Natural killer cell (primary cell): ENCODE data around the gene GJC1. TPM values are rescaled to one million over a fixed set of nuclear protein-coding genes. Genes with fewer than 3 reads are reported as not detected.

ENCODE experiments used
- ATAC-seq, 3 donors: fragments of 150-1000 bp in 2 of 3; fragments of 200-7000 bp in 1 of 3; cut with Tn5 transposase; 1 replicate in 1 of 3; 2 replicates in 2 of 3; pipeline ENCODE4 v1.10.0; 2021; ENCODE audit warnings: mild to moderate bottlenecking in 2 of 3, moderate library complexity in 2 of 3
- DNase-seq, 2 donors: peaks; one replicate each; pipeline versions ENCODE4 v3.0.0 to v3.0.0-alpha.2; 2013 to 2021; ENCODE audit warnings: mixed read lengths in 1 of 2
- H3K27ac ChIP-seq: one replicate; pipeline ENCODE4 v1.5.1; 2013; ENCODE audit warnings: mild to moderate bottlenecking, low read length
- H3K27me3 ChIP-seq: one replicate; pipeline ENCODE4 v1.6.1; 2013; ENCODE audit warnings: low read length; ENCODE audit not compliant: control insufficient read depth, insufficient read depth
- H3K36me3 ChIP-seq: one replicate; pipeline ENCODE4 v1.6.1; 2013; ENCODE audit warnings: low read length; ENCODE audit not compliant: control insufficient read depth, insufficient read depth
- H3K4me1 ChIP-seq: one replicate; pipeline ENCODE4 v1.6.1; 2013; ENCODE audit warnings: low read length; ENCODE audit not compliant: control insufficient read depth, insufficient read depth
- H3K4me3 ChIP-seq: one replicate; pipeline ENCODE4 v1.5.1; 2013; ENCODE audit warnings: low read length
- H3K9me3 ChIP-seq: one replicate; pipeline ENCODE4 v1.6.1; 2013; ENCODE audit warnings: low read length; ENCODE audit not compliant: control insufficient read depth, insufficient read depth
- H3K27ac Mint-ChIP-seq, 2 donors: one replicate each; pipeline ENCODE4 v1.8.0; 2022; ENCODE audit warnings: mild to moderate bottlenecking in 2 of 2, mixed read lengths in 2 of 2, moderate library complexity in 1 of 2
- H3K27me3 Mint-ChIP-seq, 2 donors: one replicate each; pipeline ENCODE4 v1.8.0; 2022; ENCODE audit warnings: low read depth in 2 of 2, mixed read lengths in 2 of 2
- H3K36me3 Mint-ChIP-seq: one replicate; pipeline ENCODE4 v1.8.0; 2022; ENCODE audit warnings: mixed read lengths
- H3K4me1 Mint-ChIP-seq, 2 donors: one replicate each; pipeline ENCODE4 v1.8.0; 2022; ENCODE audit warnings: mixed read lengths in 2 of 2
- H3K4me3 Mint-ChIP-seq: one replicate; pipeline ENCODE4 v1.8.0; 2022; ENCODE audit warnings: mild to moderate bottlenecking, moderate library complexity, mixed read lengths
- H3K9me3 Mint-ChIP-seq, 2 donors: one replicate each; pipeline ENCODE4 v1.8.0; 2022; ENCODE audit warnings: mixed read lengths in 2 of 2
- WGBS: methylation state at CpG from one replicate; pipeline ENCODE4 v1.1.7; 2013; ENCODE audit warnings: missing lambda C conversion rate; ENCODE audit not compliant: insufficient coverage; 5-methylcytosine and 5-hydroxymethylcytosine counted together
- intact Hi-C: fragments of 100-400 bp; cut with micrococcal nuclease; formaldehyde crosslinking; loops from one replicate; pipeline ENCODE4 v1.14.2; 2022
- total RNA-seq, 4 donors: library from RNA; stranded (reverse); fragments of 120-200 nt in 1 of 4; gene quantifications; one replicate each; pipeline versions ENCODE4 v1.2.3 to v1.2.4, GENCODE V29; 2013 to 2022
- TF ChIP-seq, protein P1 (sequence below): fragments of 200-600 bp; IDR thresholded peaks from one replicate; pipeline ENCODE4 v1.8.0; 2022; ENCODE audit warnings: antibody characterized with exemption

Gene GJC1
- total RNA-seq, 3 donors from 2014 or later (not counting 1 experiment from before 2014, with no cell fraction given): 0.16 TPM; not detected in 2

DNA sequence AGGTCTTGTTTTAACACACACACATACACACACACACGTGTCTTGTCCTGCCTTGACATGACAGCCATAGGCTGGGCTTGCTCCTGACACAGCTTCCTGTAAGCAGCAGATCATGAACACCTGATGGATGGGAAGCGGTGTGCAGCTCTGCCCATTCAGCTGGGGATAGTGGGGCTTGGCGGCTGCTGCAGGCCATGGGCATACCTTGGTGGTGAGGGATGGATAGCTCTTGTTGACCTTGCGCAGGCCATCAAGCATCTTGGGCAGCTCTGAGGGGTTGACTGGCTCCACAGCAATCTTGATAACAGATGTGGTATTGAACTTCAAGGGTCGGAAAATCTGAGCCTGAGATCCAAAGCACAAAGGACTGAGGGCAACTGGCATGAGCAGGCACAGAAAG is 29.6 kb upstream of the GJC1 start:
- no peaks in the 10 kb centered on the region for H3K27me3 Mint-ChIP-seq
- TF ChIP-seq, protein P1, sequence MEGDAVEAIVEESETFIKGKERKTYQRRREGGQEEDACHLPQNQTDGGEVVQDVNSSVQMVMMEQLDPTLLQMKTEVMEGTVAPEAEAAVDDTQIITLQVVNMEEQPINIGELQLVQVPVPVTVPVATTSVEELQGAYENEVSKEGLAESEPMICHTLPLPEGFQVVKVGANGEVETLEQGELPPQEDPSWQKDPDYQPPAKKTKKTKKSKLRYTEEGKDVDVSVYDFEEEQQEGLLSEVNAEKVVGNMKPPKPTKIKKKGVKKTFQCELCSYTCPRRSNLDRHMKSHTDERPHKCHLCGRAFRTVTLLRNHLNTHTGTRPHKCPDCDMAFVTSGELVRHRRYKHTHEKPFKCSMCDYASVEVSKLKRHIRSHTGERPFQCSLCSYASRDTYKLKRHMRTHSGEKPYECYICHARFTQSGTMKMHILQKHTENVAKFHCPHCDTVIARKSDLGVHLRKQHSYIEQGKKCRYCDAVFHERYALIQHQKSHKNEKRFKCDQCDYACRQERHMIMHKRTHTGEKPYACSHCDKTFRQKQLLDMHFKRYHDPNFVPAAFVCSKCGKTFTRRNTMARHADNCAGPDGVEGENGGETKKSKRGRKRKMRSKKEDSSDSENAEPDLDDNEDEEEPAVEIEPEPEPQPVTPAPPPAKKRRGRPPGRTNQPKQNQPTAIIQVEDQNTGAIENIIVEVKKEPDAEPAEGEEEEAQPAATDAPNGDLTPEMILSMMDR: no peak
- H3K4me3 ChIP-seq: no peak overlapping the region
- H3K4me1 ChIP-seq: no peaks in the 10 kb centered on the region
- no peak for DNase-seq
- H3K4me1 Mint-ChIP-seq: no peaks in the 10 kb centered on the region
- no peaks in the 10 kb centered on the region for H3K9me3 ChIP-seq
- no peak overlapping the region for H3K27ac Mint-ChIP-seq
- H3K36me3 ChIP-seq: peaks cover 85% of the 10 kb centered on the region
- no peak overlapping the region for H3K27ac ChIP-seq
- no peak overlapping the region for H3K4me3 Mint-ChIP-seq
- ATAC-seq: no peak
- no peaks in the 10 kb centered on the region for H3K27me3 ChIP-seq
- intact Hi-C loops: no loop called here
- H3K36me3 Mint-ChIP-seq: peaks cover 24% of the 10 kb centered on the region
- 96% methylated on average over 5 of the region's 5 CpGs for WGBS
- H3K9me3 Mint-ChIP-seq: no peaks in the 10 kb centered on the region

DNA sequence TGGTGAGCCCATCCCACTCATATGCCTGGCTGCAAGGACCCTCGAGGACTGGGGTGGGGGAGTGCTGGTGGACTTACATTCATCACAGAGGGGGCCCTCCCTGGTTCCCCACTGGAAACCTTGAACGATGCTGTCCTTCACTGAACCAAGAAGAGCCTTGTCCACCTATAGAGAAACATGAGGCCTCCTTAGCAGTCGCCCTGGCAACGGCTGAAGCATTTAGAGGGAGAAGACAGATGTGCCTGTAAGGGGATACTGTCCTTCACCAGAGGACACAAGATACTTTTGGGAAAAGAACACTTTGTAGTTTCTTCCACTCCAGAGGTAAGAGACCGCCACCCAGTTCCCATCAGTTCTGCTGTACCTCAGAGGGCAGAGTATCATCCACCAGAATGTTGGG is 24.1 kb upstream of the GJC1 start:
- 96% methylated on average over 5 of the region's 5 CpGs for WGBS
- TF ChIP-seq, protein P1: no peak
- no peak for DNase-seq
- Mint-ChIP-seq H3K9me3 (no peaks in the 10 kb centered on the region), H3K27ac (no peak overlapping the region), H3K4me3 (no peak overlapping the region), H3K27me3 (no peaks in the 10 kb centered on the region), H3K4me1 (peaks cover 0 to 7% of the 10 kb centered on the region in 2 donors), H3K36me3 (peaks cover 26% of the 10 kb centered on the region)
- Histone ChIP-seq H3K27ac (no peak overlapping the region), H3K9me3 (no peaks in the 10 kb centered on the region), H3K4me1 (no peaks in the 10 kb centered on the region), H3K27me3 (no peaks in the 10 kb centered on the region), H3K4me3 (no peak overlapping the region), H3K36me3 (peaks cover 75% of the 10 kb centered on the region)
- intact Hi-C loops: no loop called here
- ATAC-seq: no peak

DNA sequence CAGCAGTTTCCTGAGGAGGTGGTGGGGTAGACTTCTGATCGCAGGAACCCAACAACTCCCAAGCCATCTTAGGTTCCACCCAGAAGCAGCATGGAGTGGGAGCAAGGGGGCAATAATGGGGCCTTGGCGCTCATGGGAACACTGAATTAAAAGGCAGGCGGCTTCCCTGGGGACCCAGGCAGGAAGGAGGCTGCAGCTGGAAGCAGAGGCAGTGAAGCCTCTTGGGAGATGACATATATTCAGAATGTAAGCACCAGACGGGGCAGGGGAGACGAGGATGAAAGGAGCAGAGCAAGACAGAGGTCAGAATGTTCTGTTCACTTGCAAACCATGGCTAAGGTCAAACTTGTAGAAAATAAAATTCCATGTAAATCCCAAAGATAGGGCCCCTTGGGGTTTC is 20.5 kb upstream of the GJC1 start:
- Mint-ChIP-seq H3K27me3 (no peaks in the 10 kb centered on the region), H3K4me3 (no peak overlapping the region), H3K27ac (peak overlapping the region in 1 of 2 donors; percentile 62), H3K36me3 (peaks cover 8% of the 10 kb centered on the region), H3K9me3 (no peaks in the 10 kb centered on the region), H3K4me1 (peaks cover 0 to 16% of the 10 kb centered on the region in 2 donors)
- WGBS: 88% methylated on average over 5 of the region's 5 CpGs
- no peaks in the 10 kb centered on the region for H3K27me3 ChIP-seq
- no peaks in the 10 kb centered on the region for H3K9me3 ChIP-seq
- ATAC-seq (no peak), DNase-seq (no peak)
- intact Hi-C loops: no loop called here
- H3K4me3 ChIP-seq: no peak overlapping the region
- H3K36me3 ChIP-seq: peaks cover 47% of the 10 kb centered on the region
- TF ChIP-seq, protein P1: no peak
- no peaks in the 10 kb centered on the region for H3K4me1 ChIP-seq
- no peak overlapping the region for H3K27ac ChIP-seq

DNA sequence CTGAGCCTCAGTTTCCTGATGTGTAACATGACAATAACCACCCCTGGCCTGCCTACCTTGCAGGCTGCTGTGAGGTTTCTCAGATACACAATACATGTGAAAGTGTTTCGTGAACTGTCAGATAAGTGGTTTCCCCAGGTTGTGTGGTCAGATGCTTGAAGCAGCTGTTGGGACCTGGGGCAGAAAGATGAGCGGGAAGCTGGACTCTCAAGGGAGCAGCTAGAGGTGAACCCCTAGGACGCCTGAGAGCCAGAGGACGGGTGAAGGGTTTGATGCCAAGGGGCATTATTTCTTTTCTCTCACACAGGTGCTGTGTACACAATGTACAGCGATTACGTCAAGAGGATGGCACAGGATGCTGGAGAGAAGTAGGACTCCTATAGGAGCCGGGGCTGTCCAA is 19.9 kb upstream of the GJC1 start:
- H3K36me3 ChIP-seq: peaks cover 43% of the 10 kb centered on the region
- TF ChIP-seq, protein P1: no peak
- intact Hi-C loops: no loop called here
- Mint-ChIP-seq H3K4me3 (no peak overlapping the region), H3K9me3 (no peaks in the 10 kb centered on the region), H3K27me3 (no peaks in the 10 kb centered on the region), H3K36me3 (peaks cover 7% of the 10 kb centered on the region), H3K4me1 (peaks cover 0 to 16% of the 10 kb centered on the region in 2 donors), H3K27ac (peak overlapping the region; percentile 36 to 62)
- H3K4me1 ChIP-seq: no peaks in the 10 kb centered on the region
- no peaks in the 10 kb centered on the region for H3K9me3 ChIP-seq
- DNase-seq: no peak
- no peak for ATAC-seq
- 74% methylated on average over 7 of the region's 7 CpGs for WGBS
- no peak overlapping the region for H3K27ac ChIP-seq
- H3K4me3 ChIP-seq: no peak overlapping the region
- H3K27me3 ChIP-seq: no peaks in the 10 kb centered on the region
